ENCODE results near the gene MYT1. TPM values are rescaled to one million over a fixed set of nuclear protein-coding genes. Genes with fewer than 3 reads are reported as not detected.

Gene MYT1
- total RNA-seq, 3 donors from 2014 or later (not counting 1 experiment from before 2014, with no cell fraction given), result not detected

DNA sequence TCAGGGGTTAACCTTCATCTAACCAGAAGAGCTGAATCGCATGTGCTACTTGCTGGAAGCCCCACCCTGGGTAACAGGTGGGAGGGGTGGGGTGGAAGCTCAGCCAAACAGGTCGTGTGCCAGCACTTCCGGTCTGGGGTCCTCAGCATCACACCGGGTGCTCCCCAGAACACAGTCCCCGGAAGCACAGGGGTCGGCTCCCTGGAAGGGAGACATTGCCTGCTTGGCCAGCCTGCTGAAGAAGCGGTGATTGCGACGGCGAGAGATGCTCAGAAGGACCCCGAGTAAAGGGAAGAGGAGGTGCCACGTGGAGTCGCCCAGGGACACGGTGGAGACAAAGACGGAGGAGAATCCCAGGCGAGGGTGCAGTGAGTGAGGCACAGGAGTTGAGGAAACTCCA lies 36.5 kb downstream of the MYT1 start:
- no peak overlapping the region for H3K27ac Mint-ChIP-seq
- DNase-seq (no peak), ATAC-seq (no peak)
- no peak overlapping the region for H3K4me3 Mint-ChIP-seq
- intact Hi-C loops (cut with micrococcal nuclease), result no loop called here
- Histone ChIP-seq H3K4me1 (ENCODE audit: control insufficient read depth, insufficient read depth, low read length) (no peaks in the 10 kb centered on the region), H3K36me3 (ENCODE audit: control insufficient read depth, insufficient read depth, low read length) (no peaks in the 10 kb centered on the region), H3K27ac (ENCODE audit: low read length) (no peak overlapping the region), H3K9me3 (ENCODE audit: control insufficient read depth, insufficient read depth, low read length) (no peaks in the 10 kb centered on the region), H3K4me3 (ENCODE audit: low read length) (no peak overlapping the region), H3K27me3 (ENCODE audit: control insufficient read depth, insufficient read depth, low read length) (no peaks in the 10 kb centered on the region)
- H3K27me3 Mint-ChIP-seq (ENCODE audit: low read depth in 2 of 2), result peaks cover 0 to 8% of the 10 kb centered on the region in 2 donors
- TF ChIP-seq, protein P1, sequence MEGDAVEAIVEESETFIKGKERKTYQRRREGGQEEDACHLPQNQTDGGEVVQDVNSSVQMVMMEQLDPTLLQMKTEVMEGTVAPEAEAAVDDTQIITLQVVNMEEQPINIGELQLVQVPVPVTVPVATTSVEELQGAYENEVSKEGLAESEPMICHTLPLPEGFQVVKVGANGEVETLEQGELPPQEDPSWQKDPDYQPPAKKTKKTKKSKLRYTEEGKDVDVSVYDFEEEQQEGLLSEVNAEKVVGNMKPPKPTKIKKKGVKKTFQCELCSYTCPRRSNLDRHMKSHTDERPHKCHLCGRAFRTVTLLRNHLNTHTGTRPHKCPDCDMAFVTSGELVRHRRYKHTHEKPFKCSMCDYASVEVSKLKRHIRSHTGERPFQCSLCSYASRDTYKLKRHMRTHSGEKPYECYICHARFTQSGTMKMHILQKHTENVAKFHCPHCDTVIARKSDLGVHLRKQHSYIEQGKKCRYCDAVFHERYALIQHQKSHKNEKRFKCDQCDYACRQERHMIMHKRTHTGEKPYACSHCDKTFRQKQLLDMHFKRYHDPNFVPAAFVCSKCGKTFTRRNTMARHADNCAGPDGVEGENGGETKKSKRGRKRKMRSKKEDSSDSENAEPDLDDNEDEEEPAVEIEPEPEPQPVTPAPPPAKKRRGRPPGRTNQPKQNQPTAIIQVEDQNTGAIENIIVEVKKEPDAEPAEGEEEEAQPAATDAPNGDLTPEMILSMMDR (IDR thresholded peaks at IDR 0.05), result no peak
- 91% methylated on average over 16 of the region's 16 CpGs for WGBS (ENCODE audit: insufficient coverage)
- no peaks in the 10 kb centered on the region for H3K4me1 Mint-ChIP-seq
- no peaks in the 10 kb centered on the region for H3K9me3 Mint-ChIP-seq
- H3K36me3 Mint-ChIP-seq, result no peaks in the 10 kb centered on the region

- Histone ChIP-seq H3K9me3 (ENCODE audit: control insufficient read depth, insufficient read depth, low read length) (no peaks in the 10 kb centered on the region), H3K4me1 (ENCODE audit: control insufficient read depth, insufficient read depth, low read length) (no peaks in the 10 kb centered on the region), H3K27me3 (ENCODE audit: control insufficient read depth, insufficient read depth, low read length) (no peaks in the 10 kb centered on the region), H3K27ac (ENCODE audit: low read length) (no peak overlapping the region), H3K4me3 (ENCODE audit: low read length) (no peak overlapping the region), H3K36me3 (ENCODE audit: control insufficient read depth, insufficient read depth, low read length) (no peaks in the 10 kb centered on the region)
- WGBS (ENCODE audit: insufficient coverage), result 84% methylated on average over 35 of the region's 35 CpGs
- Mint-ChIP-seq H3K4me1 (no peaks in the 10 kb centered on the region), H3K9me3 (no peaks in the 10 kb centered on the region), H3K36me3 (no peaks in the 10 kb centered on the region), H3K4me3 (no peak overlapping the region), H3K27me3 (ENCODE audit: low read depth in 2 of 2) (peaks cover 0 to 10% of the 10 kb centered on the region in 2 donors), H3K27ac (no peak overlapping the region)
- DNase-seq, result no peak
- TF ChIP-seq, protein P1 (IDR thresholded peaks at IDR 0.05), result no peak
- intact Hi-C loops (cut with micrococcal nuclease), result no loop called here
- no peak for ATAC-seq
These were observed 37.4 kb downstream of the MYT1 start for GRCh38 chr20:64201653-64202052.

GRCh38 chr20:64203037-64203777 lies 39.0 kb downstream of the MYT1 start:
- Histone ChIP-seq H3K27me3 (ENCODE audit: control insufficient read depth, insufficient read depth, low read length) (no peaks in the 10 kb centered on the region), H3K4me3 (ENCODE audit: low read length) (no peak overlapping the region), H3K36me3 (ENCODE audit: control insufficient read depth, insufficient read depth, low read length) (no peaks in the 10 kb centered on the region), H3K9me3 (ENCODE audit: control insufficient read depth, insufficient read depth, low read length) (no peaks in the 10 kb centered on the region), H3K27ac (ENCODE audit: low read length) (no peak overlapping the region), H3K4me1 (ENCODE audit: control insufficient read depth, insufficient read depth, low read length) (no peaks in the 10 kb centered on the region)
- intact Hi-C loops (cut with micrococcal nuclease), result no loop called here
- H3K9me3 Mint-ChIP-seq, result no peaks in the 10 kb centered on the region
- no peak for ATAC-seq
- 86% methylated on average over 17 of the region's 17 CpGs for WGBS (ENCODE audit: insufficient coverage)
- H3K36me3 Mint-ChIP-seq, result no peaks in the 10 kb centered on the region
- peaks cover 0 to 6% of the 10 kb centered on the region in 2 donors for H3K27me3 Mint-ChIP-seq (ENCODE audit: low read depth in 2 of 2)
- DNase-seq, result no peak
- H3K27ac Mint-ChIP-seq, result no peak overlapping the region
- TF ChIP-seq, protein P1 (IDR thresholded peaks at IDR 0.05), result no peak
- no peak overlapping the region for H3K4me3 Mint-ChIP-seq
- no peaks in the 10 kb centered on the region for H3K4me1 Mint-ChIP-seq

DNA sequence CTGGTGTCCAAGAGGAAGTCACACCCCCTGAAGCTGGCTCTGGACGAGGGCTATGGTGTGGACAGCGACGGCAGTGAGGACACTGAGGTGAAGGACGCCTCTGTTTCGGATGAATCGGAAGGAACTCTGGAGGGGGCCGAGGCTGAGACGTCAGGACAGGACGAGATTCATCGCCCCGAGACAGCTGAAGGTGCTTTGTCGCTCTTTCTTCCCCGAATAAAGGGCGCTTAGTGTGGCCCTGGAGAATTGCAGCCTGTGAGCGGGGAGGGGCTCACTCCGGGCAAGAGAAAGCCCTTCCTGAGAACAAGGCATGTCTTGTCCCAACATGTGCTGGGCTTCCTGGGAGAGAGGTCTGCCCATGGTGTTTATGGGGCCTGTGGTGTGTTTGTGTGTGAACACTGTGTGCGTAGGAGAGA lies 41.4 kb downstream of the MYT1 start:
- WGBS (ENCODE audit: insufficient coverage), result 85% methylated on average over 17 of the region's 17 CpGs
- no peak overlapping the region for H3K4me3 ChIP-seq (ENCODE audit: low read length)
- no peaks in the 10 kb centered on the region for H3K9me3 ChIP-seq (ENCODE audit: control insufficient read depth, insufficient read depth, low read length)
- intact Hi-C loops (cut with micrococcal nuclease), result no loop called here
- H3K4me1 Mint-ChIP-seq, result no peaks in the 10 kb centered on the region
- DNase-seq, result no peak
- no peak overlapping the region for H3K4me3 Mint-ChIP-seq
- H3K27ac ChIP-seq (ENCODE audit: low read length), result no peak overlapping the region
- no peaks in the 10 kb centered on the region for H3K36me3 Mint-ChIP-seq
- no peak for ATAC-seq
- H3K36me3 ChIP-seq (ENCODE audit: control insufficient read depth, insufficient read depth, low read length), result no peaks in the 10 kb centered on the region
- TF ChIP-seq, protein P1 (IDR thresholded peaks at IDR 0.05), result no peak
- no peaks in the 10 kb centered on the region for H3K27me3 ChIP-seq (ENCODE audit: control insufficient read depth, insufficient read depth, low read length)
- H3K4me1 ChIP-seq (ENCODE audit: control insufficient read depth, insufficient read depth, low read length), result no peaks in the 10 kb centered on the region
- peaks cover 0 to 3% of the 10 kb centered on the region in 2 donors for H3K27me3 Mint-ChIP-seq (ENCODE audit: low read depth in 2 of 2)
- H3K9me3 Mint-ChIP-seq, result no peaks in the 10 kb centered on the region
- no peak overlapping the region for H3K27ac Mint-ChIP-seq
